NCI-H1694 (cell line): ENCODE measurements around the gene NAP1L2.
"Not testable (repeated sequence)": the region's sequence is repeated elsewhere in the genome, so short reads cannot be mapped to it uniquely, and the experiment has no call there.

Experiments
- DNase-seq: peaks from one replicate; lab custom pipeline; 2025; lab: John Stamatoyannopoulos, UW

NAP1L2 gene, protein sequence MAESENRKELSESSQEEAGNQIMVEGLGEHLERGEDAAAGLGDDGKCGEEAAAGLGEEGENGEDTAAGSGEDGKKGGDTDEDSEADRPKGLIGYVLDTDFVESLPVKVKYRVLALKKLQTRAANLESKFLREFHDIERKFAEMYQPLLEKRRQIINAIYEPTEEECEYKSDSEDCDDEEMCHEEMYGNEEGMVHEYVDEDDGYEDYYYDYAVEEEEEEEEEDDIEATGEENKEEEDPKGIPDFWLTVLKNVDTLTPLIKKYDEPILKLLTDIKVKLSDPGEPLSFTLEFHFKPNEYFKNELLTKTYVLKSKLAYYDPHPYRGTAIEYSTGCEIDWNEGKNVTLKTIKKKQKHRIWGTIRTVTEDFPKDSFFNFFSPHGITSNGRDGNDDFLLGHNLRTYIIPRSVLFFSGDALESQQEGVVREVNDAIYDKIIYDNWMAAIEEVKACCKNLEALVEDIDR

DNA sequence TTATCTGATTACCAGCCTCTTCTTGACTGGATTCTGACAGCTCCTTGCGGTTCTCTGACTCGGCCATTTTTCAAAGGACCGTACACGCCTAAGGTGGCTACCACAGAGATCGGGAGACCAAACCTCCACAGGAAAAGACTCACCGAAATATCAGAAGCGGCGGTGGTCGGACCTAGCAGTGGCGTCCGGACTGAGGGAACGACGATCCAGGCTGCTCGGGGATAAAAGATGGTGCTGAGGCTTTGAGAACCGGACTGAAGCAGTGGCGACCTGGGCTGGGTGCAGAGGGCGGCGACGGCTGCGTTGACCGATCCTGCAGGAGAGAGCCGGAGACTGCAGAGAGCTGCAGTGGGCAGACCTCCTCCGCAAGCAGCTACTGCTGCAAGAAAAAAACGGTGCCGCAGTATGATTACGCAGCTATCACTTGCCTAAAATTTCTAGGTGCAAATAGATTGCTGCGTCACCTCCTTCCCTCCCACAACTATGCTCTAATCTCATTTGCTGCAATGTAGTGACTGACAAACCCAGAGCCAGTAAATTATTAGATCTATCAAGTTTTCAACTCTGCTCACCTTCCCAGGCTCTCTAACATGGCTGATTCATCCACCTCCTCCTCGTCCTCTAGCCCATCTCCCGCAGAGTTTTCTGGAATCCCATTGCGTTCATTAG, at the start of gene NAP1L2:
Gene NAP1L2, minus strand, starts transcription at position 426 of the 669 bp plus-strand sequence. Its CDS starts 359 bp downstream, at position 67.
- DNase-seq: no peak

DNA sequence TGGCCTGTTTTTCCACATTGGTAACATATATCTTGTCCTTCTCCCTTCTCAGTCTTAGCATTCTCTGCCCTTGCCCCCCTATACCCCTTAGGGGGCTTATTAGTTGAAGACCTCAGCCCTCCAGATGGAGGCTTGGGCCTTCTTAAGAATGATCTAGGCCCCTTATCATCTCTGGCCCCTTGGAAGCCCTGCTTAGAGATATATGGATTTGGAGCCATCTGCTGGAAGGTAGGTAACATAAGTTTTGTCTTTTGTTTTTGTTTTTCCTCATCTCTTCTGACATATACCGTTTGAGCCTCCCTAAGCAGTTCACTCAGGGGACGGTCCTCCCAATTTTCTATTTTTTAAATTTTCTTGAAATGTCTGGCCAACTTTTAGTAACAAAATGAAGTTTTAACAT, 48.3 kb upstream of the NAP1L2 start:
- no peak for DNase-seq

DNA sequence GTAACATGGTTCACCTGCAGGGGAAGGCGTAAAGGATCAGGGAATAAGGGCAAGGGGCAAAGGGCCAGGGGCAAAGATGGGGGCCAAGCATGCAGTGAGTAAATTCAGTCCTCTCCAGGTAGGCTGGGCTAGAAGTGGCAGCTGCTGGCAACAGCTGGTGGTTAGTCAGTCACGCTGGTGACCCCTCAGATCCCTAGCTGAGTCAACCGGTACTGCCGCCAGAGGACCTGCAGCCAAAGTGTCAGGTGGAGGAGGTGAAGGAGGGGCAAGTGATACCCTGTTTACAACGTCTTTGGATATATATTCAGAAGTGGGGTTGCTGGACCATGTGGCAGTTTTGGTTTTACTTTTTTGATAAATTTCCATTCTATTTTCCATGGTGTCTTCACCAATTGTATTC, 24.6 kb upstream of the NAP1L2 start:
- no peak for DNase-seq

DNA sequence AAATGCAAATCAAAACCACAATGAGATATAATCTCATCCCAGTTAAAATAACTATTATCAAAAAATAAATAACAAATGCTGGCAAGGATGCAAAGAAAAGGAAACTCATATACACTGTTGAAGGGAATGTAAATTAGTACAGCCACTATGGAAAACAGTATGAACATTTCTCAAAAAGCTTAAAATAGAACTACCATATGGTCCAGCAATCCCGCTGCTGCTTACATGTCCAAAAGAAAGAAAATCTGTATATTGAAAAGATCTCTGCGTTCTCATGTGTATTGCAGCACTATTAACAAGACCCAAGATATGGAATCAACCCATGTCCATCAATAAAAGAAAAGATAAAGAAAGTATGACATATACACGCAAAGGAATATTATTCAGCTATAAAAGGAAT, 3.0 kb upstream of the NAP1L2 start:
- DNase-seq: no peak

DNA sequence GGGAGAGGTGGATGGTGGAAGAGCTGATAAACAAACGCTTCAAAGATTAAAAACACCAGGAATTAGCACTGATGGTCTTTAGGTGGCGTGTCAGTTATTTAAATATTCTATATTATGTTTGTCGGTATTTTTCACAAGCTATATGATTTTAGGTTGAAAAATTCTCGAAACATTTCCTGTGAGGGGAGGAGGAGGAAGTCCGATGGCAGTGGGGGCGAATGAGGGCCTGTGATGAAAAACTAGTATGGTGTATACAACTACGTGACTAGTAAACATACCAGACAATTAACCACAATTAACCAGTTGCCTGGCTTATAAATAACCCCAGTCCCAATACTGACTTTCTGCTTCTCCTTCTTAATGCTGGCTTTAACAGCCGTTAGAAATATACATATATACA, 595 bp upstream of the NAP1L2 start:
- no peak for DNase-seq

DNA sequence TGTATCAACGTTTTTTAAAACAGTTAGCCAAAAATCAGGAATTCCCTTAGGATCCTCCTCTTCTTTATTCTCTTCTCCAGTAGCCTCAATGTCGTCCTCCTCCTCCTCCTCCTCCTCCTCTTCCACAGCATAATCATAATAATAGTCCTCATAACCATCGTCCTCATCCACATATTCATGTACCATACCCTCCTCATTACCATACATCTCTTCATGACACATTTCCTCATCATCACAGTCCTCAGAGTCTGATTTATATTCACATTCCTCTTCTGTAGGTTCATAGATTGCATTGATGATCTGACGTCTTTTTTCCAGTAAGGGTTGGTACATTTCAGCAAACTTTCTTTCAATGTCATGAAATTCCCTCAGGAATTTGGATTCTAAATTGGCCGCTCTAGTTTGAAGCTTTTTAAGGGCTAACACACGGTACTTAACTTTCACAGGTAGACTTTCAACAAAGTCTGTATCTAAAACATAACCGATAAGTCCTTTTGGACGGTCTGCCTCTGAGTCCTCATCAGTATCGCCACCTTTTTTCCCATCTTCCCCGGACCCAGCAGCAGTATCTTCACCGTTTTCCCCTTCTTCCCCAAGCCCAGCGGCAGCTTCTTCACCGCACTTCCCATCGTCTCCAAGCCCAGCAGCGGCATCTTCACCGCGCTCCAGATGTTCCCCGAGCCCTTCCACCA, 771 bp downstream of the NAP1L2 start:
- no peak for DNase-seq

DNA sequence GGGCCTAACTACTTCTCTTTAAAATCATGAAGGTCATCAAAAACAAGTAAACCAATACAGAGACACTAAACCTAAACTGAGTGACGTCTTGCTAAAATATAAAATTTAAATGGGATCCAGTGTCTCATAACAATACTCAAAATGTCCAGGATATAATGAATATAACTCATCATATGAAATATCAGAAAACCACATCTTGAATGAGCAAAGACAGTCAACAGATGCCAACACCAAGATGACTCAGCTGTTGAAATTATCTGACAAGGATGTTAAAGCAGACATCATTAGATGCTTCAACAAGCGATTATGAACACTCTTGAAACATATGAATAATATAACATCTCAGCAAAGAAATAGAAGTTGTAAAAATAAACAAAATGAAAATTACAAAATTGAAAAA, 8.3 kb downstream of the NAP1L2 start:
- no peak for DNase-seq

DNA sequence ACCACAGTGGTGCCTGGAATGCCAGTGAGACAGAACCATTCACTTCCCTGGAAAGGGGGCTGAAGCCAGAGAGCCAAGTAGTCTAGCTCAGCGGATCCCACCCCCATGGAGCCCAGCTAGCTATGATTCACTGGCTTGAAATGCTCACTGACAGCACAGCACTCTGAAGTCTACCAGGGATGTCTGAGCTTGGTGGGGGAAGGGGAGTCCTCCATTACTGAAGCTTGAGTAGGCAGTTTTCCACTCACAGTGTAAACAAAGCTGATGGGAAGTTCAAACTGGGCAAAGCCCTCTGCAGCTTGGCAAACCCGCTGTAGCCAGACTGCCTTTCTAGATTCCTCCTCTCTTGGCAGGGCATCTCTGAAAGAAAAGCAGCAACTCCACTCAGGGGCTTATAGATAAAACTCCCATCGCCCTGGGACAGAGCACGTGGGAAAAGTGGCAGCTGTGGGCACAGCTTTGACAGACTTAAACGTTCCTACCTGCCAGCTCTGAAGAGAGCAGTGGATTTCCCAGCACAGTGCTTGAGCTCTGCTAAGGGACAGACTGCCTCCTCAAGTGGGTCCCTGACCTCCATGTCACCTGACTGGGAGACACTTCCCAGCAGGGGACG, 32.0 kb downstream of the NAP1L2 start:
- DNase-seq: no peak

DNA sequence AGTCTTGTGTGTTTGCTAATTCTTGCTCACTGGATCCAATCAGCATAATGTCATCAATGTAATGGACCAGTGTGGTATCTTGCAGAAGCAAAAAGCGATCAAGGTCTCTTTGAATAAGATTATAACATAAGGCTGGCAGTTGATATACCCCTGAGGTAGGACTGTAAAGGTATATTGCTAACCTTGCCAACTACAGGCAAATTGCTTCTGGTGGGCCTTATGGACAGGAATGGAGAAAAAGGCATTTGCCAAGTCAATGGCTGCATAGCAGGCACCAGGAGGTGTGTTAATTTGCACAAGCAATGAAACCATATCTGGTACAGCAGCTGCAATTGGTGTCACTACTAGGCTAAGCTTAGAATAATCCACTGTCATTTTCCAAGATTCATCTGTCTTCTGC, 45.7 kb downstream of the NAP1L2 start:
- DNase-seq: not testable (repeated sequence)
